Left lung (tissue), 10 donors: ENCODE results near the gene GABARAPL1. TPM values are rescaled to one million over a fixed set of nuclear protein-coding genes. Genes with fewer than 3 reads are reported as not detected.

ENCODE experiments used
- ATAC-seq: fragments of 200-7000 bp; cut with Tn5 transposase; one replicate; pipeline ENCODE4 v1.9.1; 2020; ENCODE audit warnings: moderate library complexity
- DNase-seq, 4 donors: peaks; one replicate each; pipeline ENCODE4 v3.0.0-alpha.2; 2013 to 2020
- H3K27ac ChIP-seq, 2 donors: fragments of 200-600 bp; sonication (generic) in 1 of 2; one replicate each; pipeline versions ENCODE4 v1.5.0 to v1.8.0; 2020 to 2021
- H3K27me3 ChIP-seq, 2 donors: fragments of 200-600 bp; sonication (generic) in 1 of 2; one replicate each; pipeline versions ENCODE4 v1.5.0 to v1.8.0; 2020 to 2021
- H3K36me3 ChIP-seq, 2 donors: fragments of 200-600 bp; sonication (generic) in 1 of 2; one replicate each; pipeline versions ENCODE4 v1.5.0 to v1.8.0; 2020 to 2021
- H3K4me1 ChIP-seq, 2 donors: fragments of 200-600 bp; one replicate each; pipeline ENCODE4 v1.8.0; 2021
- H3K4me3 ChIP-seq, 2 donors: fragments of 200-600 bp; sonication (generic) in 1 of 2; one replicate each; pipeline versions ENCODE4 v1.5.0 to v1.8.0; 2020 to 2021; ENCODE audit warnings: mild to moderate bottlenecking in 1 of 2
- H3K9me3 ChIP-seq, 2 donors: fragments of 200-600 bp; sonication (generic) in 1 of 2; one replicate each; pipeline versions ENCODE4 v1.5.0 to v1.8.0; 2020 to 2021
- intact Hi-C, 2 donors: fragments of 100-400 bp; cut with DNase I; formaldehyde crosslinking; loops; one replicate each; pipeline versions ENCODE4 v1.11.2 to v1.14.2; 2022
- polyA plus RNA-seq, 6 donors: library from polyadenylated mRNA; unstranded; fragments of 120-200 nt; gene quantifications; one replicate each; pipeline ENCODE4 v1.2.1, GENCODE V29; 2013; ENCODE audit not compliant: insufficient read length in 6 of 6
- total RNA-seq, 2 donors: library from RNA; stranded (reverse); fragmentation: NEBNext Ultra II Directional; extraction: Animal tissue kit (Norgen Biotek cat#: 25700); gene quantifications; one replicate each; pipeline ENCODE4 v1.2.1, GENCODE V29; 2021
- TF ChIP-seq, protein P1 (sequence below), 2 donors: fragments of 200-600 bp; sonication (generic) in 1 of 2; IDR thresholded peaks; one replicate each; pipeline versions ENCODE4 v1.5.0 to v1.8.0; 2021; ENCODE audit warnings: antibody characterized with exemption in 2 of 2
- donor health status: DM: no; HTN: yes; CAD: no.
- donor health status: DM: no; HTN: no; CAD: no.

GABARAPL1 gene
- total and polyA plus RNA-seq, 8 donors: 38.6 to 68.4 (median 48.4) TPM

DNA sequence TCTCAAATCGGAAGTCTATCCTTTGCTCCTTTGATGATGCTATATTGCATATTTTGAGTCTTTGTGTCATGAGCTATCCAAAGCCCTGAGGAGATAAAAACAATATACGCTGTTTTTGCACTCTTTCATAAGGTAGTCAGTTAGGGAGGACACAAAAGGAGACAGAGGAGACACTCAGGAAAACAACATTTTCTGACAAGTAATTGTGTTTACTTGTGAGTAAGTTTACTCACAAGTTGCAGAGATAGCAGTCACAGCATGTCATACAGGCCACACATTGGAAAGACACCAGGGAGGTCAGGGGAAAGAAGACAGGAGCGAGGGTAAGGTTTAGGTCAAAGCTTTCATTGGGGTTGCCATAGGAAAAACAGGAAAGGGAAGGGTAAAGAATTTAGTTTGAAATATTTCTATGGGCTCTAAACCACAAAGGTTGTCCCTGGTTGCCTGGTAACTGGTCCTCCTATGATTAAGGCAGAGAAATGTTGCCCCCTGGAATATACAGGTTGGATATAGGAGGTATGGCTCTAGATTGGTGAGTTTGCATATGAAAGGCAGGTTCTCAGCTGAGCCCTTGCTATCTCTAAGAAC is 7.4 kb upstream of the GABARAPL1 start:
- no peaks in the 10 kb centered on the region for H3K27me3 ChIP-seq
- H3K36me3 ChIP-seq: no peaks in the 10 kb centered on the region
- DNase-seq (no peak), ATAC-seq (no peak)
- H3K4me1 ChIP-seq: no peaks in the 10 kb centered on the region
- no peak overlapping the region for H3K4me3 ChIP-seq
- intact Hi-C loops: no loop called here
- H3K9me3 ChIP-seq: no peaks in the 10 kb centered on the region
- TF ChIP-seq, protein P1, sequence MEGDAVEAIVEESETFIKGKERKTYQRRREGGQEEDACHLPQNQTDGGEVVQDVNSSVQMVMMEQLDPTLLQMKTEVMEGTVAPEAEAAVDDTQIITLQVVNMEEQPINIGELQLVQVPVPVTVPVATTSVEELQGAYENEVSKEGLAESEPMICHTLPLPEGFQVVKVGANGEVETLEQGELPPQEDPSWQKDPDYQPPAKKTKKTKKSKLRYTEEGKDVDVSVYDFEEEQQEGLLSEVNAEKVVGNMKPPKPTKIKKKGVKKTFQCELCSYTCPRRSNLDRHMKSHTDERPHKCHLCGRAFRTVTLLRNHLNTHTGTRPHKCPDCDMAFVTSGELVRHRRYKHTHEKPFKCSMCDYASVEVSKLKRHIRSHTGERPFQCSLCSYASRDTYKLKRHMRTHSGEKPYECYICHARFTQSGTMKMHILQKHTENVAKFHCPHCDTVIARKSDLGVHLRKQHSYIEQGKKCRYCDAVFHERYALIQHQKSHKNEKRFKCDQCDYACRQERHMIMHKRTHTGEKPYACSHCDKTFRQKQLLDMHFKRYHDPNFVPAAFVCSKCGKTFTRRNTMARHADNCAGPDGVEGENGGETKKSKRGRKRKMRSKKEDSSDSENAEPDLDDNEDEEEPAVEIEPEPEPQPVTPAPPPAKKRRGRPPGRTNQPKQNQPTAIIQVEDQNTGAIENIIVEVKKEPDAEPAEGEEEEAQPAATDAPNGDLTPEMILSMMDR (IDR thresholded peaks at IDR 0.05): no peak
- H3K27ac ChIP-seq: no peak overlapping the region

DNA sequence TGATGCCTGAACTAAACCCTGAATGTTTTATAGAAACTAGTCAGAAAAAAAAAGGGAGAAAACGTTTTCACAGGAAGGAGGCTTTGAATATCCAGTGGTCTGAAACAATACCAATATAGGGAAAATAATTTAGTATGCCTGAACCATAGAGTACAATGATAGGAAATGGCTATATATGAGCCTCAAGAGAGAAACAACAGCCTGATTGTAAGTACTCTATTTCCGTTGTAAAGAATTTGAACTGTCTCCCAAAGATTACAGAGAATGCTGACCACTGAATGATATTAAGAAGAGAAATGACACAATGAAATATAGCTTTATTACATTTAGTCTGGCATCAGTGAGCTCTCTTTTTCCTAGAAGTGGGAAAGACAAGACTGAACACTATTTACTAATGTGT is 5.5 kb upstream of the GABARAPL1 start:
- H3K27ac ChIP-seq: no peak overlapping the region
- H3K4me1 ChIP-seq: peaks cover 0 to 5% of the 10 kb centered on the region in 2 donors
- intact Hi-C loops: no loop called here
- ATAC-seq: no peak
- no peaks in the 10 kb centered on the region for H3K9me3 ChIP-seq
- no peaks in the 10 kb centered on the region for H3K36me3 ChIP-seq
- TF ChIP-seq, protein P1 (IDR thresholded peaks at IDR 0.05): no peak
- H3K27me3 ChIP-seq: no peaks in the 10 kb centered on the region
- DNase-seq: no peak
- H3K4me3 ChIP-seq: no peak overlapping the region

DNA sequence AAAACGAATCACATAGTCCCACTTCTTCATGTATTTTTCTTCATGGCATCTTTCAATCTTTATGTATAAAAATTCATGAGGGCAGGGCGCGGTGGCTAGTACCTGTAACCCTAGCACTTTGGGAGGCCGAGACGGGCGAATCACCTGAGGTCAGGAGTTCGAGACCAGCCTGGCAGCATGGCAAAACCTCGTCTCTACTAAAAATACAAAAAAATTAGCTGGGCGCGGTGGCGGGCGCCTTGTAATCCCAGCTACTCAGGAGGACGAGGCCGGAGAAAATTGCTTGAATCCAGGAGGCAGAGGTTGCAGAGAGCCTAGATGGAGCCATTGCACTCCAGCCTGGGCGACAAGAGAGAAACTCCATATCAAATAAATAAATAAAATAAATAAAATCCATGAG is 2.5 kb upstream of the GABARAPL1 start:
- ATAC-seq (no peak), DNase-seq (no peak)
- TF ChIP-seq, protein P1 (IDR thresholded peaks at IDR 0.05): no peak
- no peak overlapping the region for H3K4me3 ChIP-seq
- H3K4me1 ChIP-seq: peaks cover 0 to 21% of the 10 kb centered on the region in 2 donors
- no peak overlapping the region for H3K27ac ChIP-seq
- H3K27me3 ChIP-seq: no peaks in the 10 kb centered on the region
- H3K9me3 ChIP-seq: no peaks in the 10 kb centered on the region
- no peaks in the 10 kb centered on the region for H3K36me3 ChIP-seq
- intact Hi-C loops: no loop called here

DNA sequence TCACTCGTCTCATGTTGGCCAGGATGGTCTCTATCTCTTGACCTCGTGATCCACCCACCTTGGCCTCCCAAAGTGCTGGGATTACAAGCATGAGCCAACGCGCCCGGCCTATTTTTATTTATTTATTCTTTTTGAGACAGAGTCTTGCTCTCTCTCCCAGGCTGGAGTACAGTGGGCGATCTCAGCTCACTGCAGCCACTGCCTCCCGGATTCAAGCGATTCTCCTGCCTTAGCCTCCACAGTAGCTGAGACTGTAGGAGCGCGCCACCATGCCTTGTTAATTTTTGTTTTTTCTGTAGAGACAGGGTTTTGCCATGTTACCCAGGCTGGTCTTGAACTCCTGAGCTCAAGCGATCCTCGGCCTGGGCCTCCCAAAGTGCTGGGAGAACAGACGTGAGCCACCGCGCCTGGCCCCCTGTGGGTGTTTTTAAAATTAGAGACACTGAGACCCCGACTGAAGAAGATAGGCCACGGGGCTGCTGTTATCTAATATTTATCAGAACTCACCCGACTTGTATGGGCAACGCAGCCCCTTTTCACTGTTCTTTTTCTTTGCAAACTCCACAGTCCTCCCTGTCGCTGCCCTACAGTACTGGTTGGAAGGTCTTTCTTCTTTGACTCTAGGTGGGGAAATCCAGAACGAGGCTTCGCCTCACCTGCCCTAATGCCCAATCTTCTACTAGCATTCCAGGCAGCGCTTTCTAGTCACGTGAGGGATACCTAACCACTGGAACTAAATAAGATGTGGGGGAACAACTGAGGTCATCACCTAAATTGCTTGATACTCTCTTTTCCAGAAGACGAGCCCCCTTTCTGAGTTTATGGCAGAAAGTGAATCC is 1.4 kb upstream of the GABARAPL1 start:
- DNase-seq: no peak
- no peaks in the 10 kb centered on the region for H3K27me3 ChIP-seq
- ATAC-seq: no peak
- no peaks in the 10 kb centered on the region for H3K36me3 ChIP-seq
- no peak overlapping the region for H3K4me3 ChIP-seq
- peak overlapping the region; percentile 99 for H3K27ac ChIP-seq
- TF ChIP-seq, protein P1 (IDR thresholded peaks at IDR 0.05): no peak
- H3K9me3 ChIP-seq: no peaks in the 10 kb centered on the region
- intact Hi-C loops: no loop called here
- H3K4me1 ChIP-seq: peaks cover 0 to 32% of the 10 kb centered on the region in 2 donors

DNA sequence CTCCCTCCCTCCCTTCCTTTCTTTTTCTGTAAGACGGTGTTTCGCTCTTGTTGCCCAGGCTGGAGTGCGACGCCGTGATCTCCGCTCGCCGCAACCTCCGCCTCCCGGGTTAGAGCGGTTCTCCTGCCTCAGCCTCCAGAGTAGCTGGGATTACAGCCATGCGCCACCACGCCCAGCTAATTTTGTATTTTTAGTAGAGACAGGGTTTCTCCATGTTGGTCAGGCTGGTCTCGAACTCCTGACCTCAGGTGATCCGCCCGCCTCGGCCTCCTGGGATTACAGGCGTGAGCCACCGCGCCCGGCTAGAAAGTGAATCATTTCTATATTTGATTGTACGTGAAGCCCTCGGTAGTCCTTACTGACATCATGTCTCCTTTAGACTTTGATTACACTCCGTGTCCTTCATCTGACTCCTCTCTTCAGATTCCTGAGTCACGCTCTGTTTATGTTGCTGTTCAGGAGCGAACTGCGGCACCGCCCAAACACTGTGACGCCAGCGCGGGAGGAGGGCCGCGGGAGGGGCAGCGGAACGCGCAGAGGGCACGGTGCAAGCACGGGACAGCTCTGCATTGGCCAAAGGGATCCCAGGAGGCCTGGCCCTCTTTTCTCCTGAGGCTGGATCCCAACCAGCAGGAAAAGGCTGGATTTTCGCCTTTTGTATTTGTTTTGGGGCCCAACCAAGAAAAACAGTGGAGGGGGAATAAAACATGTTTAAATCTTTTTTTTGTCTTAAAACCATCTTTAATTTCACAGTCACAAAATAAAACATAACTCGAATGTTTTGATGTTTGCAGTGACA is 538 bp upstream of the GABARAPL1 start:
- peaks cover 0 to 38% of the 10 kb centered on the region in 2 donors for H3K4me1 ChIP-seq
- H3K4me3 ChIP-seq: peak overlapping the region; percentile 73 to 82
- TF ChIP-seq, protein P1 (IDR thresholded peaks at IDR 0.05): no peak
- peak overlapping the region; percentile 99 for H3K27ac ChIP-seq
- no peaks in the 10 kb centered on the region for H3K27me3 ChIP-seq
- DNase-seq (peak; percentile 95 to 99 (median 98)), ATAC-seq (peak; percentile 91)
- no peaks in the 10 kb centered on the region for H3K9me3 ChIP-seq
- no peaks in the 10 kb centered on the region for H3K36me3 ChIP-seq
- intact Hi-C loops: no loop called here
